Fibroblast of lung (primary cell): Measurements from ENCODE around the gene LUC7L2. TPM values are rescaled to one million over a fixed set of nuclear protein-coding genes. Genes with fewer than 3 reads are reported as not detected.
A peak's percentile ranks its signal among the peaks of the same experiment; 100 is the strongest.

Source experiments
- DNase-seq, 2 donors: peaks; one replicate each; pipeline versions ENCODE4 v3.0.0 to v3.0.0-alpha.2; 2010; ENCODE audit warnings: low read depth in 2 of 2
- H2AFZ ChIP-seq: 2 replicates; pipeline ENCODE4 v1.5.1; 2012; ENCODE audit warnings: low read length, control low read depth, inconsistent platforms
- H3K27ac ChIP-seq: 2 replicates; pipeline ENCODE4 v1.5.1; 2011; ENCODE audit warnings: low read length, control low read depth; ENCODE audit not compliant: insufficient read depth
- H3K27me3 ChIP-seq: 2 replicates; pipeline ENCODE4 v1.5.1; 2011; ENCODE audit warnings: mild to moderate bottlenecking, low read length; ENCODE audit not compliant: control insufficient read depth, insufficient read depth
- H3K36me3 ChIP-seq: 2 replicates; pipeline ENCODE4 v1.5.1; 2011; ENCODE audit warnings: low read length; ENCODE audit not compliant: control insufficient read depth, insufficient read depth
- H3K4me1 ChIP-seq: 2 replicates; pipeline ENCODE4 v1.5.1; 2011; ENCODE audit warnings: low read length; ENCODE audit not compliant: control insufficient read depth, insufficient read depth; ENCODE audit errors: extremely low read depth
- H3K4me2 ChIP-seq: 2 replicates; pipeline ENCODE4 v1.5.1; 2011; ENCODE audit warnings: low read length, control low read depth; ENCODE audit not compliant: insufficient read depth; ENCODE audit errors: extremely low read depth
- H3K4me3 ChIP-seq, 4 experiments: fragments of 200-600 bp in 1 of 4; sonication (generic) in 1 of 4; replicated peaks in 1 of 4; 2 replicates each; pipeline ENCODE4 v1.5.1; 2011 to 2016; ENCODE audit warnings: low read length in 4 of 4, low read depth in 3 of 4, mild to moderate bottlenecking in 3 of 4, control low read depth in 2 of 4, inconsistent platforms in 1 of 4, mixed read lengths in 1 of 4; ENCODE audit not compliant: insufficient read depth in 1 of 4; ENCODE audit errors: control extremely low read depth in 1 of 4
- H3K79me2 ChIP-seq: 2 replicates; pipeline ENCODE4 v1.5.1; 2012; ENCODE audit warnings: mild to moderate bottlenecking, low read length, inconsistent platforms; ENCODE audit not compliant: control insufficient read depth, insufficient read depth
- H3K9ac ChIP-seq: 2 replicates; pipeline ENCODE4 v1.5.1; 2011; ENCODE audit warnings: mild to moderate bottlenecking, low read length, control low read depth; ENCODE audit not compliant: insufficient read depth
- H3K9me3 ChIP-seq: 2 replicates; pipeline ENCODE4 v1.5.1; 2012; ENCODE audit warnings: low read depth, low read length; ENCODE audit not compliant: control insufficient read depth, insufficient read depth
- H4K20me1 ChIP-seq: 2 replicates; pipeline ENCODE4 v1.5.1; 2011; ENCODE audit warnings: low read length; ENCODE audit not compliant: control insufficient read depth, insufficient read depth; ENCODE audit errors: extremely low read depth
- CTCF ChIP-seq, 2 donors: IDR thresholded peaks in 1 of 2; conservative IDR thresholded peaks in 1 of 2; 1 replicate in 1 of 2; 2 replicates in 1 of 2; pipeline ENCODE4 v1.5.1; 2011 to 2012; ENCODE audit warnings: low read length in 2 of 2, control low read depth in 1 of 2, inconsistent platforms in 1 of 2, low read depth in 1 of 2, mild to moderate bottlenecking in 1 of 2
- EZH2 ChIP-seq: IDR thresholded peaks from 2 replicates; pipeline ENCODE4 v1.5.1; 2012; ENCODE audit warnings: low read length, control low read depth, mild to moderate bottlenecking; ENCODE audit errors: missing control alignments
- polyA plus RNA-seq, 2 donors: library from polyadenylated mRNA; depleted of rRNA in 1 of 2; stranded (reverse) in 1 of 2; unstranded in 1 of 2; fragments of >200 nt; gene quantifications; 2 replicates each; pipeline ENCODE4 v1.2.1, GENCODE V29; 2011 to 2012; ENCODE audit warnings: missing spikeins in 1 of 2
- total RNA-seq: library from RNA; depleted of rRNA; stranded (reverse); fragments of >200 nt; gene quantifications from 2 replicates; pipeline ENCODE4 v1.2.1, GENCODE V29; 2014

LUC7L2 gene
- total and polyA plus RNA-seq, 2 donors (not counting 1 experiment from before 2014, with no cell fraction given) = 38.5 to 48.7 TPM

GRCh38 chr7:139396323-139396951, 36.7 kb downstream of the LUC7L2 start:
- Histone ChIP-seq H3K4me2 (no peak overlapping the region), H3K27ac (no peak overlapping the region)

GRCh38 chr7:139397192-139397591, 37.5 kb downstream of the LUC7L2 start:
- Histone ChIP-seq H4K20me1 (no peaks in the 10 kb centered on the region), H2AFZ (no peak overlapping the region), H3K27ac (no peak overlapping the region), H3K9me3 (no peaks in the 10 kb centered on the region), H3K4me2 (no peak overlapping the region), H3K4me1 (peaks cover 2% of the 10 kb centered on the region), H3K9ac (no peak overlapping the region), H3K27me3 (no peaks in the 10 kb centered on the region), H3K4me3 (no peak overlapping the region), H3K79me2 (peaks cover 30% of the 10 kb centered on the region), H3K36me3 (no peaks in the 10 kb centered on the region)
- no peak for DNase-seq
- TF ChIP-seq EZH2 = no peak
- no peak for TF ChIP-seq CTCF (conservative IDR thresholded peaks at IDR 0.05 in 1 of 2, IDR thresholded peaks at IDR 0.05 in 1 of 2; ENCODE audit: low read depth in 1 of 2, low read length in 2 of 2)

More at GRCh38 chr7:139396323-139396951, 36.7 kb downstream of the LUC7L2 start:
- DNase-seq = peak in 1 of 2 donors; percentile 6
- TF ChIP-seq CTCF (conservative IDR thresholded peaks at IDR 0.05 in 1 of 2, IDR thresholded peaks at IDR 0.05 in 1 of 2; ENCODE audit: low read depth in 1 of 2, low read length in 2 of 2) = no peak
- TF ChIP-seq EZH2 = no peak
- Histone ChIP-seq H3K9me3 (no peaks in the 10 kb centered on the region), H3K9ac (no peak overlapping the region), H4K20me1 (no peaks in the 10 kb centered on the region), H3K36me3 (no peaks in the 10 kb centered on the region), H3K79me2 (peaks cover 33% of the 10 kb centered on the region), H3K27me3 (no peaks in the 10 kb centered on the region), H2AFZ (no peak overlapping the region), H3K4me1 (peaks cover 2% of the 10 kb centered on the region), H3K4me3 (no peak overlapping the region)

- no peak for DNase-seq
- Histone ChIP-seq H3K36me3 (peaks cover 13% of the 10 kb centered on the region), H3K79me2 (no peaks in the 10 kb centered on the region)
Measured at GRCh38 chr7:139403601-139404000, 43.9 kb downstream of the LUC7L2 start.

More at GRCh38 chr7:139403601-139404000, 43.9 kb downstream of the LUC7L2 start:
- Histone ChIP-seq H3K4me2 (no peak overlapping the region), H3K27me3 (no peaks in the 10 kb centered on the region), H3K9me3 (no peaks in the 10 kb centered on the region), H3K4me3 (no peak overlapping the region), H2AFZ (no peak overlapping the region), H3K9ac (no peak overlapping the region), H4K20me1 (no peaks in the 10 kb centered on the region), H3K27ac (no peak overlapping the region), H3K4me1 (no peaks in the 10 kb centered on the region)
- no peak for TF ChIP-seq EZH2
- TF ChIP-seq CTCF (conservative IDR thresholded peaks at IDR 0.05 in 1 of 2, IDR thresholded peaks at IDR 0.05 in 1 of 2; ENCODE audit: low read depth in 1 of 2, low read length in 2 of 2) = no peak
